ENCODE measurements around the gene LIN7B.
A peak's percentile ranks its signal among the peaks of the same experiment; 100 is the strongest.
"Not testable (repeated sequence)": the region's sequence is repeated elsewhere in the genome, so short reads cannot be mapped to it uniquely, and the experiment has no call there.

Gene LIN7B

GRCh38 chr19:49119411-49120324 lies 5.5 kb downstream of the LIN7B start, which contains the start of gene PPFIA3:
Gene PPFIA3 (plus strand): TSS chr19:49119544. CDS start chr19:49127874, 8,330 bp downstream.
- DNase-seq (ENCODE audit: low spot score) = peak; percentile 47

- no peak for DNase-seq (ENCODE audit: low spot score)
Observed at GRCh38 chr19:49120325-49120683, 6.1 kb downstream of the LIN7B start.

- no peak for DNase-seq (ENCODE audit: low spot score)
Observed at GRCh38 chr19:49120868-49121267, 6.7 kb downstream of the LIN7B start.

GRCh38 chr19:49121841-49122240 lies 7.7 kb downstream of the LIN7B start:
- DNase-seq (ENCODE audit: low spot score) = not testable (repeated sequence)

- not testable (repeated sequence) for DNase-seq (ENCODE audit: low spot score)
Observed at GRCh38 chr19:49123285-49123684, 9.1 kb downstream of the LIN7B start.

- peak; percentile 57 for DNase-seq (ENCODE audit: low spot score)
Observed at GRCh38 chr19:49125025-49125731, 11.0 kb downstream of the LIN7B start.

- no peak for DNase-seq (ENCODE audit: low spot score)
Observed at GRCh38 chr19:49126575-49126974, 12.4 kb downstream of the LIN7B start.

- not testable (repeated sequence) for DNase-seq (ENCODE audit: low spot score)
Observed at GRCh38 chr19:49127225-49127624, 13.1 kb downstream of the LIN7B start.

- peak; percentile 98 for DNase-seq (ENCODE audit: low spot score)
Observed at GRCh38 chr19:49127674-49128544, 13.7 kb downstream of the LIN7B start.

- no peak for DNase-seq (ENCODE audit: low spot score)
Observed at GRCh38 chr19:49128545-49129237, 14.5 kb downstream of the LIN7B start.

- DNase-seq (ENCODE audit: low spot score) = no peak
Observed at GRCh38 chr19:49129238-49129583, 15.0 kb downstream of the LIN7B start.

- no peak for DNase-seq (ENCODE audit: low spot score)
Observed at GRCh38 chr19:49130325-49130724, 16.2 kb downstream of the LIN7B start.

- DNase-seq (ENCODE audit: low spot score) = no peak
Observed at GRCh38 chr19:49132974-49133609, 18.9 kb downstream of the LIN7B start.

GRCh38 chr19:49133621-49134454 lies 19.7 kb downstream of the LIN7B start:
- DNase-seq (ENCODE audit: low spot score) = no peak

GRCh38 chr19:49135686-49136085 lies 21.5 kb downstream of the LIN7B start:
- DNase-seq (ENCODE audit: low spot score) = no peak

- DNase-seq (ENCODE audit: low spot score) = no peak
Observed at GRCh38 chr19:49136771-49137171, 22.6 kb downstream of the LIN7B start.

GRCh38 chr19:49140951-49141350 lies 26.8 kb downstream of the LIN7B start:
- DNase-seq (ENCODE audit: low spot score) = no peak

- DNase-seq (ENCODE audit: low spot score) = no peak
Observed at GRCh38 chr19:49141352-49141751, 27.2 kb downstream of the LIN7B start.

- DNase-seq (ENCODE audit: low spot score) = peak; percentile 96
Observed at GRCh38 chr19:49142866-49143335, 28.7 kb downstream of the LIN7B start.
